K562 (cell line): ENCODE results near the gene ADIPOR2. TPM values are rescaled to one million over a fixed set of nuclear protein-coding genes. Genes with fewer than 3 reads are reported as not detected.

Source experiments
- ARHGAP35 ChIP-seq: fragments of 450-650 bp; IDR thresholded peaks from 2 replicates; pipeline ENCODE4 v1.6.1; 2018; ENCODE audit not compliant: partially characterized antibody
- BACH1 ChIP-seq: fragments of 200-800 bp; sonication (Bioruptor generic); IDR thresholded peaks from 2 replicates; pipeline ENCODE4 v1.6.1; 2016; ENCODE audit warnings: missing genetic modification characterization, missing compliant biosample characterization
- BCOR ChIP-seq: fragments of 450-650 bp; IDR thresholded peaks from 2 replicates; pipeline ENCODE4 v1.6.1; 2016
- CTCFL ChIP-seq: IDR thresholded peaks from 2 replicates; pipeline ENCODE4 v1.6.1; 2011; ENCODE audit warnings: borderline replicate concordance, low read depth, mild to moderate bottlenecking, moderate library complexity, low read length; ENCODE audit not compliant: insufficient read depth, poor library complexity, severe bottlenecking
- CXXC5 ChIP-seq: fragments of 250-450 bp; sonication (Bioruptor Pico); IDR thresholded peaks from 2 replicates; pipeline ENCODE4 v1.8.0; 2022; ENCODE audit warnings: inconsistent platforms, mild to moderate bottlenecking, moderate library complexity
- ELK1 ChIP-seq: sonication (generic); formaldehyde crosslinking; IDR thresholded peaks from 2 replicates; pipeline ENCODE4 v1.8.1; 2022; ENCODE audit warnings: missing genetic modification reagents
- IFI16 ChIP-seq: fragments of 250-450 bp; sonication (Bioruptor Pico); IDR thresholded peaks from 2 replicates; pipeline ENCODE4 v2.1.2; 2022; ENCODE audit warnings: mild to moderate bottlenecking, inconsistent platforms
- JUNB ChIP-seq: fragments of 450-650 bp; formaldehyde crosslinking; conservative IDR thresholded peaks from 2 replicates; pipeline ENCODE4 v1.4.0; 2020; ENCODE audit warnings: mild to moderate bottlenecking
- L3MBTL2 ChIP-seq: fragments of 450-650 bp; IDR thresholded peaks from 2 replicates; pipeline ENCODE4 v1.6.1; 2016; ENCODE audit warnings: mild to moderate bottlenecking, moderate library complexity
- MXI1 ChIP-seq: IDR thresholded peaks from 2 replicates; pipeline ENCODE4 v1.6.1; 2011; ENCODE audit warnings: low read depth, mild to moderate bottlenecking, improper control_type of control experiment, low read length
- NONO ChIP-seq, 2 experiments: fragments of 200-400 bp in 1 of 2; fragments of 450-650 bp in 1 of 2; formaldehyde crosslinking in 1 of 2; IDR thresholded peaks; 2 replicates each; pipeline ENCODE4 v1.6.1; 2017; ENCODE audit warnings: low read depth in 2 of 2, mild to moderate bottlenecking in 2 of 2, moderate library complexity in 2 of 2, low read length in 1 of 2
- PCBP1 ChIP-seq: fragments of 200-400 bp; formaldehyde crosslinking; IDR thresholded peaks from 2 replicates; pipeline ENCODE4 v1.6.1; 2018; ENCODE audit warnings: mild to moderate bottlenecking, low read depth, low read length; ENCODE audit not compliant: poor library complexity, severe bottlenecking
- PCBP2 ChIP-seq: fragments of 200-400 bp; formaldehyde crosslinking; IDR thresholded peaks from 2 replicates; pipeline ENCODE4 v1.6.1; 2018; ENCODE audit warnings: low read length, low read depth, mild to moderate bottlenecking, moderate library complexity; ENCODE audit not compliant: poor library complexity, severe bottlenecking
- RBFOX2 ChIP-seq: fragments of 200-400 bp; formaldehyde crosslinking; IDR thresholded peaks from 2 replicates; pipeline ENCODE4 v1.6.1; 2017; ENCODE audit warnings: low read depth, mild to moderate bottlenecking, low read length, moderate library complexity
- RNF2 ChIP-seq: sonication (generic); IDR thresholded peaks from 2 replicates; pipeline ENCODE4 v1.6.1; 2016
- TBP ChIP-seq: optimal IDR thresholded peaks from 2 replicates; pipeline ENCODE3; 2011; ENCODE audit warnings: low read depth, low read length, improper control_type of control experiment
- TFAP4 ChIP-seq: sonication (generic); formaldehyde crosslinking; IDR thresholded peaks from 2 replicates; pipeline ENCODE4 v1.8.0; 2022; ENCODE audit warnings: missing genetic modification reagents, mild to moderate bottlenecking, moderate library complexity, borderline replicate concordance
- ZBTB7A ChIP-seq: IDR thresholded peaks from 2 replicates; pipeline ENCODE4 v1.6.1; 2011; ENCODE audit warnings: low read depth, mild to moderate bottlenecking, low read length, moderate library complexity, borderline replicate concordance; ENCODE audit not compliant: control insufficient read depth
- ZEB2 ChIP-seq: fragments of 450-650 bp; IDR thresholded peaks from 2 replicates; pipeline ENCODE4 v1.6.1; 2016
- ZFPM2 ChIP-seq: fragments of 250-450 bp; sonication (Bioruptor Pico); IDR thresholded peaks from 2 replicates; pipeline ENCODE4 v1.5.1; 2022; ENCODE audit warnings: mild to moderate bottlenecking
- ZNF217 ChIP-seq: sonication (generic); formaldehyde crosslinking; IDR thresholded peaks from 2 replicates; pipeline ENCODE4 v1.8.0; 2022; ENCODE audit warnings: mild to moderate bottlenecking, missing genetic modification reagents
- polyA plus RNA-seq, 8 experiments: library from polyadenylated mRNA; depleted of rRNA in 4 of 8; stranded (reverse) in 5 of 8; unstranded in 3 of 8; fragments of >200 nt; fragmentation: Nextera tagmentation in 2 of 8; fragmentation: Illumina TruSeq in 1 of 8; extraction: Ambion mirVana in 2 of 8; extraction: Trizol in 1 of 8; gene quantifications; 2 replicates each; pipeline versions ENCODE4 v1.2.1 to v1.2.3, GENCODE V29; 2011 to 2014; ENCODE audit warnings: inconsistent platforms in 1 of 8, missing spikeins in 1 of 8
- total RNA-seq, 7 experiments: library from RNA; depleted of rRNA in 6 of 7; stranded (reverse); fragments of >200 nt in 6 of 7; fragmentation: Illumina TruSeq in 2 of 7; extraction: Trizol in 2 of 7; gene quantifications; 2 replicates each; pipeline versions ENCODE4 v1.2.1 to v1.2.3, GENCODE V29; 2011 to 2021; ENCODE audit warnings: low replicate concordance in 1 of 7
- TF ChIP-seq, protein P1 (sequence below): fragments of 450-650 bp; conservative IDR thresholded peaks from 2 replicates; pipeline ENCODE4 v1.6.1; 2016; ENCODE audit warnings: missing genetic modification characterization, low read depth, mild to moderate bottlenecking, missing compliant biosample characterization, moderate library complexity

Gene ADIPOR2
- total and polyA plus RNA-seq, 9 of the 15 experiments (the other 6 are each of a cell fraction or from before 2014, with no cell fraction given), result 10.9 to 63.5 (median 46.0) TPM

- no peak for TF ChIP-seq PCBP2
- peak in 1 of 2 experiments; percentile 71; a peak in 1 of 4 replicates for TF ChIP-seq NONO (IDR thresholded peaks at IDR 0.05; ENCODE audit: low read depth in 2 of 2, low read length in 1 of 2)
- TF ChIP-seq BCOR, result peak; percentile 79
- no peak for TF ChIP-seq ZNF217 (CRISPR knock-in tag)
- peak; percentile 72 for TF ChIP-seq CXXC5 (CRISPR knock-in tag)
- no peak for TF ChIP-seq ZBTB7A
- TF ChIP-seq PCBP1, result no peak
- TF ChIP-seq, protein P1, sequence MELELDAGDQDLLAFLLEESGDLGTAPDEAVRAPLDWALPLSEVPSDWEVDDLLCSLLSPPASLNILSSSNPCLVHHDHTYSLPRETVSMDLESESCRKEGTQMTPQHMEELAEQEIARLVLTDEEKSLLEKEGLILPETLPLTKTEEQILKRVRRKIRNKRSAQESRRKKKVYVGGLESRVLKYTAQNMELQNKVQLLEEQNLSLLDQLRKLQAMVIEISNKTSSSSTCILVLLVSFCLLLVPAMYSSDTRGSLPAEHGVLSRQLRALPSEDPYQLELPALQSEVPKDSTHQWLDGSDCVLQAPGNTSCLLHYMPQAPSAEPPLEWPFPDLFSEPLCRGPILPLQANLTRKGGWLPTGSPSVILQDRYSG (tag), result no peak
- no peak for TF ChIP-seq JUNB (CRISPR knock-in tag)
- no peak for TF ChIP-seq ELK1
- no peak for TF ChIP-seq ARHGAP35
- TF ChIP-seq ZFPM2 (CRISPR knock-in tag), result no peak
- TF ChIP-seq MXI1, result no peak
- TF ChIP-seq TFAP4 (CRISPR knock-in tag), result no peak
- 0 out of 2 replicates have a peak, but pooled peaks have one; percentile 53 for TF ChIP-seq L3MBTL2
- TF ChIP-seq CTCFL, result peak; percentile 52
- TF ChIP-seq IFI16 (CRISPR knock-in tag), result no peak
- TF ChIP-seq RBFOX2, result peak; percentile 51; the same call in 1 of the 2 replicates
- no peak for TF ChIP-seq RNF2
- TF ChIP-seq TBP, result no peak
- TF ChIP-seq ZEB2, result no peak
- TF ChIP-seq BACH1, result no peak
Measured at GRCh38 chr12:1795785-1796514, 105.1 kb downstream of the ADIPOR2 start (continued).
